Epithelial cell of esophagus (primary cell): ENCODE results near the gene IGFBP4.
"Not testable (repeated sequence)": the region's sequence is repeated elsewhere in the genome, so short reads cannot be mapped to it uniquely, and the experiment has no call there.

Source experiments
- DNase-seq: peaks from one replicate; pipeline ENCODE4 v3.0.0; 2010; ENCODE audit warnings: low read depth
- H3K4me3 ChIP-seq: 2 replicates; pipeline ENCODE4 v1.5.1; 2011; ENCODE audit warnings: mild to moderate bottlenecking, low read length, control low read depth
- TF ChIP-seq, protein P1 (sequence below): IDR thresholded peaks from 2 replicates; pipeline ENCODE4 v1.5.1; 2011; ENCODE audit warnings: low read depth, mild to moderate bottlenecking, low read length, control low read depth, inconsistent platforms; ENCODE audit not compliant: insufficient read depth; ENCODE audit errors: missing control alignments

The IGFBP4 gene

DNA sequence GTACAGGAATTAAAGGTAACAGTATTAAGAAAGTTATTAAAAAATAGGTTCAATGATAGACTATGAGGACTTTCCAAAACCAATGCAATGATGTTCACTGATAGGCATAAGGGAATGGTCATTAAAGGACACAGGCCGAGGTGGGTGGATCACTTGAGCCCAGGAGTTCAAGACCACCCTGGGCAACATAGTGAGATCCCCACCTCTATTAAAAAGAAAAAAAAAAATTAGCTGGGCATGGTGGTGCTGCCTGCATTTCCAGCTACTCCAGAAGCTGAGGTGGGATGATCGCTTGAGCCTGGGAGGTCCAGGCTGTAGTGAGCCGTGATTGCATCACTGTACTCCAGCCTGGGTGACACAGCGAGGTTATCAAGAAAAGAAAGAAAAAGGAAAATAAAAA, 31.4 kb upstream of the IGFBP4 start:
- TF ChIP-seq, protein P1, sequence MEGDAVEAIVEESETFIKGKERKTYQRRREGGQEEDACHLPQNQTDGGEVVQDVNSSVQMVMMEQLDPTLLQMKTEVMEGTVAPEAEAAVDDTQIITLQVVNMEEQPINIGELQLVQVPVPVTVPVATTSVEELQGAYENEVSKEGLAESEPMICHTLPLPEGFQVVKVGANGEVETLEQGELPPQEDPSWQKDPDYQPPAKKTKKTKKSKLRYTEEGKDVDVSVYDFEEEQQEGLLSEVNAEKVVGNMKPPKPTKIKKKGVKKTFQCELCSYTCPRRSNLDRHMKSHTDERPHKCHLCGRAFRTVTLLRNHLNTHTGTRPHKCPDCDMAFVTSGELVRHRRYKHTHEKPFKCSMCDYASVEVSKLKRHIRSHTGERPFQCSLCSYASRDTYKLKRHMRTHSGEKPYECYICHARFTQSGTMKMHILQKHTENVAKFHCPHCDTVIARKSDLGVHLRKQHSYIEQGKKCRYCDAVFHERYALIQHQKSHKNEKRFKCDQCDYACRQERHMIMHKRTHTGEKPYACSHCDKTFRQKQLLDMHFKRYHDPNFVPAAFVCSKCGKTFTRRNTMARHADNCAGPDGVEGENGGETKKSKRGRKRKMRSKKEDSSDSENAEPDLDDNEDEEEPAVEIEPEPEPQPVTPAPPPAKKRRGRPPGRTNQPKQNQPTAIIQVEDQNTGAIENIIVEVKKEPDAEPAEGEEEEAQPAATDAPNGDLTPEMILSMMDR: no peak
- no peak for DNase-seq
- H3K4me3 ChIP-seq: no peak overlapping the region

GRCh38 chr17:40412880-40413279, 30.4 kb upstream of the IGFBP4 start:
- TF ChIP-seq, protein P1: no peak
- DNase-seq: no peak
- H3K4me3 ChIP-seq: no peak overlapping the region

GRCh38 chr17:40414312-40414711, 28.9 kb upstream of the IGFBP4 start:
- H3K4me3 ChIP-seq, DNase-seq: not testable (repeated sequence)

GRCh38 chr17:40415390-40415789, 27.9 kb upstream of the IGFBP4 start:
- TF ChIP-seq, protein P1: peak; percentile 58
- peak; percentile 60 for DNase-seq
- H3K4me3 ChIP-seq: no peak overlapping the region

GRCh38 chr17:40416671-40417070, 26.6 kb upstream of the IGFBP4 start:
- TF ChIP-seq, protein P1: no peak
- peak overlapping the region; percentile 85 for H3K4me3 ChIP-seq

DNA sequence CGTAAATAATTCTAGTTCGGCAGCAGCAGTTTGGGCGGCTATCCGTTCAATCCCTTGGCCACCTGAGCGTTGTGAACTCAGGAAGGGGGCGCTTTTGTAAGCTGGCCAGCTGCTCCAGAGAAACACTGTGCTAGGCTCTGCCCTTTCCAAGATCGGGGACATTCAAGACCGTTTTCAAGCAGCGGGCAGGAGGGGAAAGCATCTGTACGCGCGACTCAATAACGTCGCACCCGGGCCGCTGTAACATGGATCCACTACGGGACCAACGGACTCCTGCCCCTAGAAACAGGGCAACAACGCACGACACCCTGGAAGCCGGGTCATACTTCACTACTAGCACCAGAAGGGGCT, 26.0 kb upstream of the IGFBP4 start:
- peak overlapping the region; percentile 85 for H3K4me3 ChIP-seq
- TF ChIP-seq, protein P1: no peak
- DNase-seq: peak; percentile 18

More at GRCh38 chr17:40416671-40417070, 26.6 kb upstream of the IGFBP4 start:
- DNase-seq: no peak

- TF ChIP-seq, protein P1: no peak
- peak; percentile 100 for DNase-seq
- peak within 1 kb of the TSS; percentile 85 for H3K4me3 ChIP-seq
Measured at GRCh38 chr17:40417609-40418427, 25.4 kb upstream of the IGFBP4 start, which contains the start of gene TOP2A. TSS of gene TOP2A (minus strand) at chr17:40417896. CDS start at chr17:40417791, 105 bp downstream.

- peak overlapping the region; percentile 85 for H3K4me3 ChIP-seq
- TF ChIP-seq, protein P1: no peak
- DNase-seq: no peak
Measured at GRCh38 chr17:40418428-40418706, 24.9 kb upstream of the IGFBP4 start.
